DOHH2 (cell line): ENCODE data around the gene NPLOC4.

ENCODE experiments used
- H3F3A ChIP-seq: fragments of 200-600 bp; sonication (generic), shearing (Covaris generic); 2 replicates; pipeline ENCODE4 v1.6.0; 2016; ENCODE audit warnings: antibody characterized with exemption, mild to moderate bottlenecking; ENCODE audit not compliant: control insufficient read depth, insufficient read depth
- H3K27ac ChIP-seq: fragments of 200-600 bp; sonication (generic); 2 replicates; pipeline ENCODE4 v1.5.1; 2014; ENCODE audit warnings: low read depth, mild to moderate bottlenecking, low read length, moderate library complexity
- H3K27me3 ChIP-seq: fragments of 200-600 bp; sonication (generic); 2 replicates; pipeline ENCODE4 v1.6.1; 2014; ENCODE audit warnings: mild to moderate bottlenecking, low read length, mixed read lengths; ENCODE audit not compliant: control insufficient read depth
- H3K36me3 ChIP-seq: fragments of 200-600 bp; sonication (generic); 2 replicates; pipeline ENCODE4 v1.6.1; 2014; ENCODE audit warnings: mild to moderate bottlenecking, low read length, moderate library complexity, mixed read lengths; ENCODE audit not compliant: control insufficient read depth
- H3K4me1 ChIP-seq: fragments of 200-600 bp; sonication (generic); 2 replicates; pipeline ENCODE4 v1.6.1; 2014; ENCODE audit warnings: mild to moderate bottlenecking, low read length, mixed read lengths; ENCODE audit not compliant: control insufficient read depth
- H3K4me2 ChIP-seq: fragments of 200-600 bp; sonication (generic); 2 replicates; pipeline ENCODE4 v1.6.0; 2014; ENCODE audit warnings: mild to moderate bottlenecking, low read length, moderate library complexity
- H3K4me3 ChIP-seq: fragments of 200-600 bp; sonication (generic); 2 replicates; pipeline ENCODE4 v1.5.1; 2014; ENCODE audit warnings: mild to moderate bottlenecking, low read length, mixed read lengths
- H3K79me2 ChIP-seq: fragments of 200-600 bp; sonication (generic); 2 replicates; pipeline ENCODE4 v1.6.1; 2014; ENCODE audit warnings: mild to moderate bottlenecking, low read length, mixed read lengths; ENCODE audit not compliant: control insufficient read depth
- H3K9me2 ChIP-seq: fragments of 200-600 bp; sonication (generic); replicated peaks from 2 replicates; pipeline ENCODE4 v1.6.1; 2014; ENCODE audit warnings: mild to moderate bottlenecking, low read length, mixed read lengths; ENCODE audit not compliant: control insufficient read depth
- H3K9me3 ChIP-seq: fragments of 200-600 bp; sonication (generic); 2 replicates; pipeline ENCODE4 v1.6.1; 2014; ENCODE audit warnings: antibody characterized with exemption, low read length, mixed read lengths; ENCODE audit not compliant: control insufficient read depth, insufficient read depth
- H4K20me1 ChIP-seq: fragments of 200-600 bp; sonication (generic); 2 replicates; pipeline ENCODE4 v1.6.0; 2014; ENCODE audit warnings: low read depth, mild to moderate bottlenecking, antibody characterized with exemption, low read length, moderate library complexity; ENCODE audit not compliant: control insufficient read depth, insufficient read depth
- CTCF ChIP-seq: fragments of 200-600 bp; sonication (generic); IDR thresholded peaks from one replicate; pipeline ENCODE4 v1.5.1; 2014; ENCODE audit warnings: antibody characterized with exemption, mild to moderate bottlenecking, low read depth, low read length; ENCODE audit not compliant: poor library complexity, severe bottlenecking
- EZH2phosphoT487 ChIP-seq: fragments of 200-600 bp; sonication (generic); IDR thresholded peaks from 2 replicates; pipeline ENCODE4 v1.6.1; 2017; ENCODE audit warnings: borderline replicate concordance, mild to moderate bottlenecking, antibody characterized with exemption, low read length, moderate library complexity, mixed read lengths

Gene NPLOC4

GRCh38 chr17:81558115-81558468 lies 78.8 kb downstream of the NPLOC4 start:
- TF ChIP-seq CTCF (no peak), EZH2phosphoT487 (no peak)

DNA sequence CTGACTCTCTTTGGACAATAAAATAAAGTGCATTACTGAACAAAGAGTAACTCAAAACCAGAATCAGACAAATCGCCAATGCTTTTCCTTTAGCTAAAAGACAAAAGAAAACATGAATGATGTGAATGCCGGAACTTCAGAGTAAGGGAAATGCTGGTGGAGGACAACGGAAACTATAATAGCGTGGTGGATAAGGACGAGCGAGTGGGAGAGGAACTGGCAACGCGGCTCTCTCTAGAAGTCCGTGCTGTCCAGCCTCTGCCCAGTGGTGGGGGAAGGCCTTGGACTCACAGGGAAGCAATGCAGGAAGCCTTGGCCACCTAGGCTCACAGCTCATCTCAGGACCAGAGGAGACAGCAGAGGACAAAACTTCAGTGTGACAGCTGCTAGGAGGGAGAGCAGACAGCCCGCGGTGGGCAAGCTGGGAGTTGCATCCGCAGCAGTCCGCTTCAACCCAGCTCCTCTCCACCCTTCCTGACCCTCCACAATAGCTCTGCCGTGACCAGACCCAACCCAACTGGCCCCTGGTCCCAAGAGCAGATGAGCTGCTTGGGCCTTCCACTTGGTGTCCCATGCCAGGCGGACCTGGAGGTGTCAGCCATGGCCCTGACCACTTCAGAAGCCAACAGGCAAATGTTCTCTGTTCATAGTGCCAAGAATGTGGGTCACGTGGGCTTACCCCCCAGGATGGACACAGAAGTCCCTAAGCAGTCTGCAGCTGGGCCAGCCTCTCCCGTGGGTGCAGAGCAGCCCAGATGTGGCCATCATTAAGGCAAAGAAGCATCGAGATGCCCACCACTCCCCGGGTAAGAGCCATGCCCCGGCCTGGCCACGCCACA lies 79.4 kb downstream of the NPLOC4 start:
- Histone ChIP-seq H3K36me3 (peaks cover 37% of the 10 kb centered on the region), H3K27me3 (no peaks in the 10 kb centered on the region), H3K79me2 (no peaks in the 10 kb centered on the region), H4K20me1 (no peaks in the 10 kb centered on the region), H3K9me3 (no peaks in the 10 kb centered on the region), H3K4me2 (no peak overlapping the region), H3K4me3 (no peak overlapping the region), H3F3A (peaks cover 12% of the 10 kb centered on the region), H3K4me1 (peaks cover 28% of the 10 kb centered on the region), H3K27ac (no peak overlapping the region), H3K9me2 (no peaks in the 10 kb centered on the region)
- TF ChIP-seq EZH2phosphoT487 = no peak
- TF ChIP-seq CTCF = no peak

More at GRCh38 chr17:81558115-81558468, 78.8 kb downstream of the NPLOC4 start:
- Histone ChIP-seq H4K20me1 (no peaks in the 10 kb centered on the region), H3K9me3 (no peaks in the 10 kb centered on the region), H3K36me3 (peaks cover 40% of the 10 kb centered on the region), H3K4me2 (no peak overlapping the region), H3K4me1 (peaks cover 27% of the 10 kb centered on the region), H3K27me3 (no peaks in the 10 kb centered on the region), H3K9me2 (no peaks in the 10 kb centered on the region), H3F3A (peaks cover 11% of the 10 kb centered on the region), H3K4me3 (no peak overlapping the region), H3K27ac (no peak overlapping the region), H3K79me2 (no peaks in the 10 kb centered on the region)

DNA sequence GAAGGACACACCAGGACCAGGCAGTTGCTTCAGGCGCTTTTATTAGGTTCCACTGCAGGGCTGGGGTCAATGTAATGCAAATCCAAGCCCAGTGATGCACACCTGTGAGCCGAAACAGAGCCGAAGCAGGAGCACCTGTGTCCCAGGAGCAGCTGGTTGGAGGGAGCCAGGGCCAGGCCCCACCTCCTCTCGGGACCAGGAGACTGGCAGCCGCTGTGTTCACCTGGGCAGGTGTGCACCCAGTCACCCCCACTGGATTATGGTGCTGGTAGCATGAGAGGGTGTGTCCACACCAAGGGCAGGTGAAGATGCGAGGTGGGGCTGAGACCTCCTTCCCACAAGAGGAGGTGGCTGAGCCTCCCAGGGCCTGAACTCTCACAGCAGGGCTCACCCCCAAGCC lies 80.0 kb downstream of the NPLOC4 start:
- Histone ChIP-seq H3K79me2 (peaks cover 3% of the 10 kb centered on the region), H3F3A (peaks cover 12% of the 10 kb centered on the region), H3K4me3 (no peak overlapping the region), H3K9me3 (no peaks in the 10 kb centered on the region), H4K20me1 (no peaks in the 10 kb centered on the region), H3K27me3 (no peaks in the 10 kb centered on the region), H3K4me2 (no peak overlapping the region), H3K4me1 (peaks cover 28% of the 10 kb centered on the region), H3K27ac (no peak overlapping the region), H3K9me2 (no peaks in the 10 kb centered on the region), H3K36me3 (peaks cover 35% of the 10 kb centered on the region)
- TF ChIP-seq CTCF (no peak), EZH2phosphoT487 (no peak)
